NCI-H748 (cell line): ENCODE data around the gene CLEC18C.
"Not testable (repeated sequence)": the region's sequence is repeated elsewhere in the genome, so short reads cannot be mapped to it uniquely, and the experiment has no call there.

Experiments
- DNase-seq: peaks from one replicate; lab custom pipeline; 2025; ENCODE audit not compliant: unreplicated experiment; lab: John Stamatoyannopoulos, UW

The CLEC18C gene

DNA sequence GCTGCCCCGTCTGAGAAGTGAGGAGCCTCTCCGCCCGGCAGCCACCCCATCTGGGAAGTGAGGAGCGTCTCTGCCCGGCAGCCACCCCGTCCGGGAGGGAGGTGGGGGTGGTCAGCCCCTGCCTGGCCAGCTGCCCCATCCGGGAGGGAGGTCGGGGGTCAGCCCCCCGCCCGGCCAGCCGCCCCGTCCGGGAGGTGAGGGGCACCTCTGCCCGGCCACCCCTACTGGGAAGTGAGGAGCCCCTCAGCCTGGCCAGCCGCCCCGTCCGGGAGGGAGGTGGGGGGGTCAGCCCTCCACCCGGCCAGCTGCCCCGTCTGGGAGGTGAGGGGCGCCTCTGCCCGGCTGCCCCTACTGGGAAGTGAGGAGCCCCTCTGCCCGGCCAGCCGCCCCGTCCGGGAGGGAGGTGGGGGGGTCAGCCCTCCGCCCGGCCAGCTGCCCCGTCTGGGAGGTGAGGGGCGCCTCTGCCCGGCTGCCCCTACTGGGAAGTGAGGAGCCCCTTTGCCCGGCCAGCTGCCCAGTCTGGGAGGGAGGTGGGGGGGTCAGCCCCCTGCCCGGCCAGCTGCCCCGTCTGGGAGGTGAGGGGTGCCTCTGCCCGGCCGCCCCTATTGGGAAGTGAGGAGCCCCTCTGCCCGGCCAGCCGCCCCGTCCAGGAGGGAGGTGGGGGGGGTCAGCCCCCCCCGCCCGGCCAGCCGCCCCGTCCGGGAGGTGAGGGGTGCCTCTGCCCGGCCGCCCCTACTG is 31.2 kb downstream of the CLEC18C start:
- not testable (repeated sequence) for DNase-seq

DNA sequence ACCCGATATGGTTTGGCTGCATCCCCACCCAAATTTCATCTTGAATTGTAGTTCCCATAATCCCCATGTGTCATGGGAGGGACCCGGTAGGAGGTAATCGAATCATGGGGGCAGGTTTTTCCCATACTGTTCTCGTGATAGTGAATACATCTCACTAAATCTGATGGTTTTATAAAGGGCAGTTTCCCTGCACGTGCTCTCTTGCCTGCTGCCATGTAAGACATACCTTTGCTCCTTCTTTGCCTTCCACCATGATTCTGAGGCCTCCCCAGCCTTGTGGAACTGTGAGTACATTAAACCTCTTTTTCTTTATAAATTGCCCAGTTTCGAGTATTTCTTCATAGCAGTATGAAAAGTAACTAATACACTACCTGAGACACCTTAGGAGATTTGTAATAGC is 32.8 kb downstream of the CLEC18C start:
- not testable (repeated sequence) for DNase-seq

DNA sequence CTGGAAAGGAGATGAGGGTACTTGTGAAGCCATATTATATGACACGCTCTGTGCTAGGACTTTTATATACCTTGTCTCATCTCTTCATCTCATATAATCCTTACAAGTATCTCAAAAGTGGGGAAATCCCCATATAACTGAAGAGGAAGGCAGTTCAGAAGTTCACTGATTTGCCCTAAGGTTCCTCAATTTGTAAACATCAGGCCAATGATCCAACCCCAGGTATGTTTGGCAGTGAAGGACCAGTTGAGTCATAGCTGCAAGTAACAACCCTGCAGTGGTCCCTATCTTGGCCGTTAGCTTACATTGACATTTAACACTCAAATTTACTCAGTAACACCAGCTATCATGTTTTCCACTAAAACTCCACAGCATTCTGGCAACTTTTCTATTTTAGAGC is 45.0 kb downstream of the CLEC18C start:
- not testable (repeated sequence) for DNase-seq

DNA sequence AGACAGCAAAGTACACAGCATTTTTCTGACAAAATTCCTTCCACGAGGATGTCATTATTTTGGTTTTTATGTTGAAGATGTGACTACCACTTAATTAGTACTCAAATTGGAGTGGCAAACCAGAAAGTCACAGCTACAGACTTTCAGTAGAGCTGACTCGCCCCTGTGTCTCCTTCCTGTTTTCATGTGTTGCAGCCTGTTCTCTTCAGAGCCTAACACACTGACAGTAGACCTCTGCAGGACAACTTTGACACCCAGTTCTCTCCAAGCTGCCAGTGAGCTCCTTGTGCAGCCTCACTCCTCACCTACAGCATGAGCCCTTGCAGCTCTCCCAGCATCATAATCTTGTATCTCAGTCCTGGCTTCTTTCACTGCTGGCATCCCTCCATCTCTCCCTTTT is 49.0 kb downstream of the CLEC18C start:
- not testable (repeated sequence) for DNase-seq

DNA sequence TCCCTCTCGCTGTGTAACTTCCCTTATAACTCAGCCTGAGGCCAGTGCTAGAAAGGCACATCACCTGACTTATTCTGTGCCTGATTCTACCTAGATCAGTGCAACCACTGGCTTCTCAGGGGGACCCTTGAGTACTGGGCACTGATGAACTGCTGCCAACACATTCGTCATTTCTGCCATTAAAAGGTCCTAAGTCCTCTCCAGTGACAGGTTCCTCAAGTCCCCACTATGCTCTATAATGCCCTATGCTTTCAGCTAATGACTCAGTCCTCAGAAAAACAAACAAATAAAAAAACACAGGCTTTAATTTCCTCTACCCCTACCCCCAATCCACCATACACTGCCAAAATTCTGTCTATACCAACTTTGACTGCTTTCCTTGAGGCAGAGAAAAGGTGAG is 49.6 kb downstream of the CLEC18C start:
- DNase-seq = not testable (repeated sequence)

DNA sequence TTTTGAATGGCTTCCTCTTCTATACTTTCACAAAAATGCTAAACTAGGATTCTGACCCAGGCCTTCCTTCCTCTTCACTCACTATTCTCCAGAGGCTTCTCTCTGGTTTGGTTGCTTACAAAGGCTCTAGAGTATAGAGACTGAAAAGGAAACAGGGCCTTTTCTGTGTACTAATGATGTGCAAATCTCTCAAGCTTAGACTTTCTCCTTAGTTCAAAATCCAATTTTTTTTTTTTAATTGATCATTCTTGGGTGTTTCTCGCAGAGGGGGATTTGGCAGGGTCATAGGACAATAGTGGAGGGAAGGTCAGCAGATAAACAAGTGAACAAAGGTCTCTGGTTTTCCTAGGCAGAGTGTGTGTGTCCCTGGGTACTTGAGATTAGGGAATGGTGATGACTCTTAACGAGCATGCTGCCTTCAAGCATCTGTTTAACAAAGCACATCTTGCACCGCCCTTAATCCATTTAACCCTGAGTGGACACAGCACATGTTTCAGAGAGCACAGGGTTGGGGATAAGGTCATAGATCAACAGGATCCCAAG is 50.5 kb downstream of the CLEC18C start:
- not testable (repeated sequence) for DNase-seq

DNA sequence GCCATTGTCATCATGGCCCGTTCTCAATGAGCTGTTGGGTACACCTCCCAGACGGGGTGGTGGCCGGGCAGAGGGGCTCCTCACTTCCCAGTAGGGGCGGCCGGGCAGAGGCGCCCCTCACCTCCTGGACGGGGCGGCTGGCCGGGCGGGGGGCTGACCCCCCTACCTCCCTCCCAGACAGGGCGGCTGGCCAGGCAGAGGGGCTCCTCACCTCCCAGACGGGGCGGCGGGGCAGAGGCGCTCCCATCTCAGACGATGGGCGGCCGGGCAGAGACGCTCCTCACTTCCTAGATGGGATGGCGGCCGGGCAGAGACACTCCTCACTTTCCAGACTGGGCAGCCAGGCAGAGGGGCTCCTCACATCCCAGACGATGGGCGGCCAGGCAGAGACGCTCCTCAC is 51.1 kb downstream of the CLEC18C start:
- not testable (repeated sequence) for DNase-seq

DNA sequence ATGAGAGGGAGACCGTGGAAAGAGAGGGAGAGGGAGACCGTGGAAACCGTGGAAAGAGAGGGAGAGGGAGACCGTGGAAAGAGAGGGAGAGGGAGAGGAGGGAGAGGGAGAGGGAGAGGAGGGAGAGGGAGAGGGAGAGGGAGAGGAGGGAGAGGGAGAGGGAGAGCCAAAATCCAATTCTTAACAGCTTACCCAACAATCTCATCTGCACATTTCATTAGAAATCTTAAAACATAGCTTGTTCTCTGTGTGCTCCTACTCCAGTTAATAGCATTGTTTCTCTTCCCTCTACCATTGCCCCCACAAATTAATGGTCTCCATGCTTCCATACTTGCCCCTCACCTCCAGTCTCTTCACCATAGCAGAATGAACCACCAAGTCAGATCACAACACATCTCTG is 51.8 kb downstream of the CLEC18C start:
- not testable (repeated sequence) for DNase-seq

DNA sequence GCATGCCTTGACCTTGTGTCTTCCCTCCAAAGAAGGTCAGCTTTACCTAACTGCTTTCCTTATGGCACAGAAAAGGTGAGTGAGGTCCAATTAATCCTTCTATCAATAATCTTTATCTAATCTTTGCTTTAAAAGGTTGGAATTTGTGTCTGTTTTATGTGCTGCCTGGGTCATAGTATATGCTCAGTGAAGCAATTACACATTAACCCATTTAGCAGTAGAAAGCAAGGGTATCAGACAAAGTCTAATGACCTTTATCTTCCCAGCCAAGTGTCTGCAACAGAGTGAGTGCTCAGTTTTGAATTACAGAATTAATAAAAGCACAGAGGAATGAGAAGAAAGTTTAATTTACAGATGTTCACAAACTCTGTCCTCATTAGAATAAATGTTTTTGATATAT is 52.4 kb downstream of the CLEC18C start:
- DNase-seq = not testable (repeated sequence)

DNA sequence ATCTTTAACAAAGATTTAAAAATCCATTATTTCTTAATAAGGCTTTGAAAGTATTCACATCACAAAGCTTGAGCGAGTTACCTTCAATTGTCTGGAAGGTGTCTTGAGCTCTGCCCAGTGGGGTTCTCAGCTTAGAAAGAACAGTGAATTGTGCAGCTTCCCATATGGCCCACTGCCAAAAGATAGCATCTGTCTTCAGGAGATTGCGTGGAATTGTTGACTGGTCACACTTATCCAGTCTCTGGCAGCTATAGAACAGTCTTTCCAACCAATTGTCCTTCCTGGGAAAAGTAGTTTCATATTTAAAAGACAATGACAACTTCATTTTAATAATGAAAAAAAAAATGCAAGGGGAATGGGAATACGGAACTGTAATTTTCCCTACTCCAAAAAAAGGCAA is 58.2 kb downstream of the CLEC18C start:
- not testable (repeated sequence) for DNase-seq
